Neural cell (in vitro differentiated cells): ENCODE results near the gene USP7. TPM values are rescaled to one million over a fixed set of nuclear protein-coding genes. Genes with fewer than 3 reads are reported as not detected.

ENCODE experiments used
- H2AFZ ChIP-seq: fragments of 200-600, 300-800 bp; sonication (generic), shearing (Covaris generic); 2 replicates; pipeline ENCODE4 v1.6.0; 2014; ENCODE audit warnings: low read depth, mild to moderate bottlenecking, antibody characterized with exemption, low read length, moderate library complexity
- H3F3A ChIP-seq: fragments of 200-600 bp; shearing (Covaris generic); 2 replicates; pipeline ENCODE4 v1.6.1; 2016; ENCODE audit warnings: mild to moderate bottlenecking, moderate library complexity, mixed read lengths, antibody characterized with exemption, low read length; ENCODE audit not compliant: insufficient read depth, poor library complexity, severe bottlenecking
- H3K27ac ChIP-seq: fragments of 200-600, 300-800 bp; sonication (generic), shearing (Covaris generic); 2 replicates; pipeline ENCODE4 v1.5.1; 2014; ENCODE audit warnings: mild to moderate bottlenecking, low read length, moderate library complexity
- H3K27me3 ChIP-seq: fragments of 300-800, 200-600 bp; sonication (generic), shearing (Covaris generic); 2 replicates; pipeline ENCODE4 v1.6.0; 2014; ENCODE audit warnings: mild to moderate bottlenecking, low read depth, low read length, moderate library complexity; ENCODE audit not compliant: insufficient read depth
- H3K36me3 ChIP-seq: fragments of 300-800, 200-600 bp; sonication (generic), shearing (Covaris generic); 2 replicates; pipeline ENCODE4 v1.5.1; 2014; ENCODE audit warnings: mild to moderate bottlenecking, antibody characterized with exemption, low read length, moderate library complexity; ENCODE audit not compliant: insufficient read depth
- H3K4me2 ChIP-seq: fragments of 300-800, 200-600 bp; sonication (generic), shearing (Covaris generic); 2 replicates; pipeline ENCODE4 v1.6.0; 2014; ENCODE audit warnings: mild to moderate bottlenecking, low read length
- H3K4me3 ChIP-seq: fragments of 300-800, 200-600 bp; sonication (generic), shearing (Covaris generic); 2 replicates; pipeline ENCODE4 v1.5.1; 2014; ENCODE audit warnings: mild to moderate bottlenecking, low read length, moderate library complexity
- H3K79me2 ChIP-seq: fragments of 200-600 bp; shearing (Covaris generic); replicated peaks from 2 replicates; pipeline ENCODE4 v1.6.0; 2014; ENCODE audit warnings: mild to moderate bottlenecking, low read length, moderate library complexity; ENCODE audit not compliant: insufficient read depth
- H3K9ac ChIP-seq: fragments of 300-800, 200-600 bp; sonication (generic), shearing (Covaris generic); 2 replicates; pipeline ENCODE4 v1.6.1; 2016; ENCODE audit warnings: mild to moderate bottlenecking, low read length, mixed read lengths
- H3K9me2 ChIP-seq: fragments of 200-600 bp; shearing (Covaris generic); 2 replicates; pipeline ENCODE4 v1.6.1; 2016; ENCODE audit warnings: mild to moderate bottlenecking, low read length, mixed read lengths; ENCODE audit not compliant: insufficient read depth
- H3K9me3 ChIP-seq: fragments of 200-600, 300-800 bp; sonication (generic), shearing (Covaris generic); 2 replicates; pipeline ENCODE4 v1.6.1; 2016; ENCODE audit warnings: mild to moderate bottlenecking, mixed run types, low read length, moderate library complexity, mixed read lengths
- H4K20me1 ChIP-seq: fragments of 200-600 bp; shearing (Covaris generic); 2 replicates; pipeline ENCODE4 v1.6.1; 2016; ENCODE audit warnings: mild to moderate bottlenecking, mixed run types; ENCODE audit not compliant: insufficient read depth
- CTCF ChIP-seq: fragments of 450-650 bp; IDR thresholded peaks from 2 replicates; pipeline ENCODE4 v1.5.1; 2014; ENCODE audit warnings: antibody characterized with exemption, mild to moderate bottlenecking, moderate library complexity; ENCODE audit not compliant: poor library complexity, severe bottlenecking
- EP300 ChIP-seq: fragments of 450-650 bp; conservative IDR thresholded peaks from 2 replicates; pipeline ENCODE4 v1.6.1; 2014; ENCODE audit warnings: antibody characterized with exemption, mild to moderate bottlenecking, moderate library complexity; ENCODE audit not compliant: poor library complexity, severe bottlenecking
- EZH2 ChIP-seq: fragments of 200-600, 300-800 bp; shearing (Covaris generic), sonication (generic); IDR thresholded peaks from 2 replicates; pipeline ENCODE4 v1.6.1; 2014; ENCODE audit warnings: antibody characterized with exemption, low read length, borderline replicate concordance, mild to moderate bottlenecking; ENCODE audit not compliant: insufficient read depth, poor library complexity, severe bottlenecking
- MXI1 ChIP-seq: fragments of 450-650 bp; conservative IDR thresholded peaks from 2 replicates; pipeline ENCODE4 v1.6.1; 2014; ENCODE audit warnings: antibody characterized with exemption, mild to moderate bottlenecking; ENCODE audit not compliant: poor library complexity, severe bottlenecking
- POLR2AphosphoS5 ChIP-seq: IDR thresholded peaks from 2 replicates; pipeline ENCODE4 v1.6.1; 2012
- RAD21 ChIP-seq: fragments of 450-650 bp; conservative IDR thresholded peaks from 2 replicates; pipeline ENCODE4 v1.6.1; 2014; ENCODE audit warnings: antibody characterized with exemption, mild to moderate bottlenecking, moderate library complexity
- SMC3 ChIP-seq: fragments of 450-650 bp; conservative IDR thresholded peaks from 2 replicates; pipeline ENCODE4 v1.6.1; 2014; ENCODE audit warnings: antibody characterized with exemption, mild to moderate bottlenecking, moderate library complexity; ENCODE audit not compliant: poor library complexity
- TAF1 ChIP-seq: IDR thresholded peaks from 2 replicates; pipeline ENCODE4 v1.6.1; 2012; ENCODE audit warnings: low read depth
- polyA plus RNA-seq: library from polyadenylated mRNA; depleted of rRNA; stranded (reverse); fragments of >200 nt; gene quantifications from 2 replicates; pipeline ENCODE4 v1.2.3, GENCODE V29; 2014
- TF ChIP-seq, protein P1 (sequence below): IDR thresholded peaks from 2 replicates; pipeline ENCODE4 v1.6.1; 2012; ENCODE audit warnings: borderline replicate concordance

USP7 gene
- polyA plus RNA-seq, 1 donor from 2014 or later: 52.5 TPM

DNA sequence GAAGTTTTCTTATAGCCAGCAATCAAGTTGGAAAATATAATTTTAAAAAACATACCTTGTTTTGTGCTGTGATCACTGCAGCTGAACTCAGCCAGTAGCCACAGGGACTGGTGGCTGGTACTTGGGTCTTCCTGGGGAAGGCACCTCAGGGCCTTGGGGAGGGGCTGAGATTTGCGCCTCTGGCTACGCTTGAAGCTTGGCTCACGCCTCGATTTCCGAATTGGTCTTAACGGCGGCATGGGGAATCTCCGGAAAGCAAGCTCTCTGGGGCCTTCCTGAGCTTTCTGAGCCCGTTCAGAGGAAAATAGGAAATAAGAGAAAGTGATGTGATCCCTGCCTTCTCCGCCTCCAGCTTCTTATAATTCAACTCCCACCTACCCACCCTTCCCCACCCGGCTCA is 11.3 kb upstream of the USP7 start:
- Histone ChIP-seq H3K4me3 (no peak overlapping the region), H3K27ac (no peak overlapping the region)
- TF ChIP-seq CTCF: no peak
- TF ChIP-seq TAF1: no peak
- TF ChIP-seq POLR2AphosphoS5: no peak
- TF ChIP-seq MXI1: no peak

DNA sequence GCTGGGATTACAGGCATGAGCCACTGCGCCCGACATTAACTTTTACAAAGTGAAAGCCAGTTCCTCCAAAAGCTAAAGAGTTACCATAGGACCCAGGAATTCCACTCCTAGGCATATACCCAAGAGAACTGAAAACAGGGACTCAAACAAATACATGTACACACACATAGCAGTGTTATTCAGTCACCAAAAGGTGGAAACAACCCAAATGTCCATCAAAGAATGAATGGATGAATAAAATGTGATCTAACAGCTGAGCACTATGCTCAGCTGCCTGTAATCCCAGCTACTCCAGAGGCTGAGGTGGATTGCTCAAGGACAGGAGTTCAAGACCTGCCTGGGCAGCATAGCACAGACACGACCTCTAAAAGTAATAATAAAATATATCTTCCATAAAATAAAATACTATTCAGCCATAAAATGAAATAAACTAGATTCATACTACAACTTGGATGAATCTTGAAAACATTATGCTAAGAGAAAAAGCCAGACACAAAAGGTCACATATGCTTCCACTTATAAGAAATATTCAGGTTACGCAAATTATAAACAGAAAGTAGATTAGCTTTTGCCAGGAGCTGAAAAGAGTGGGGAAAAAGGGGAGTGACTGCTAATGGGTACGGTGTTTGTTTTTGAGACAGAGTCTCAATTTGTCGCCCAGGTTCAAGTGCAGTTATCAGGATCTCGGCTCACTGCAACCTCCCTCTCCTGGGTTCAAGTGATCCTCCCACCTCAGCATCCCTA is 9.3 kb upstream of the USP7 start:
- TF ChIP-seq, protein P1, sequence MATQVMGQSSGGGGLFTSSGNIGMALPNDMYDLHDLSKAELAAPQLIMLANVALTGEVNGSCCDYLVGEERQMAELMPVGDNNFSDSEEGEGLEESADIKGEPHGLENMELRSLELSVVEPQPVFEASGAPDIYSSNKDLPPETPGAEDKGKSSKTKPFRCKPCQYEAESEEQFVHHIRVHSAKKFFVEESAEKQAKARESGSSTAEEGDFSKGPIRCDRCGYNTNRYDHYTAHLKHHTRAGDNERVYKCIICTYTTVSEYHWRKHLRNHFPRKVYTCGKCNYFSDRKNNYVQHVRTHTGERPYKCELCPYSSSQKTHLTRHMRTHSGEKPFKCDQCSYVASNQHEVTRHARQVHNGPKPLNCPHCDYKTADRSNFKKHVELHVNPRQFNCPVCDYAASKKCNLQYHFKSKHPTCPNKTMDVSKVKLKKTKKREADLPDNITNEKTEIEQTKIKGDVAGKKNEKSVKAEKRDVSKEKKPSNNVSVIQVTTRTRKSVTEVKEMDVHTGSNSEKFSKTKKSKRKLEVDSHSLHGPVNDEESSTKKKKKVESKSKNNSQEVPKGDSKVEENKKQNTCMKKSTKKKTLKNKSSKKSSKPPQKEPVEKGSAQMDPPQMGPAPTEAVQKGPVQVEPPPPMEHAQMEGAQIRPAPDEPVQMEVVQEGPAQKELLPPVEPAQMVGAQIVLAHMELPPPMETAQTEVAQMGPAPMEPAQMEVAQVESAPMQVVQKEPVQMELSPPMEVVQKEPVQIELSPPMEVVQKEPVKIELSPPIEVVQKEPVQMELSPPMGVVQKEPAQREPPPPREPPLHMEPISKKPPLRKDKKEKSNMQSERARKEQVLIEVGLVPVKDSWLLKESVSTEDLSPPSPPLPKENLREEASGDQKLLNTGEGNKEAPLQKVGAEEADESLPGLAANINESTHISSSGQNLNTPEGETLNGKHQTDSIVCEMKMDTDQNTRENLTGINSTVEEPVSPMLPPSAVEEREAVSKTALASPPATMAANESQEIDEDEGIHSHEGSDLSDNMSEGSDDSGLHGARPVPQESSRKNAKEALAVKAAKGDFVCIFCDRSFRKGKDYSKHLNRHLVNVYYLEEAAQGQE: no peak
- TF ChIP-seq SMC3 (no peak), EP300 (no peak), TAF1 (no peak), CTCF (no peak), MXI1 (no peak), POLR2AphosphoS5 (no peak), RAD21 (no peak), EZH2 (no peak)
- H2AFZ ChIP-seq: no peak overlapping the region
- no peaks in the 10 kb centered on the region for H3K27me3 ChIP-seq
- no peaks in the 10 kb centered on the region for H3K9me2 ChIP-seq
- H3K79me2 ChIP-seq: no peaks in the 10 kb centered on the region
- no peak overlapping the region for H3K4me3 ChIP-seq
- no peaks in the 10 kb centered on the region for H3K9me3 ChIP-seq
- no peak overlapping the region for H3K9ac ChIP-seq
- H3K27ac ChIP-seq: no peak overlapping the region
- H3K36me3 ChIP-seq: no peaks in the 10 kb centered on the region
- H4K20me1 ChIP-seq: no peaks in the 10 kb centered on the region
- no peaks in the 10 kb centered on the region for H3F3A ChIP-seq
- H3K4me2 ChIP-seq: no peak overlapping the region

More for the DNA sequence above, 11.3 kb upstream of the USP7 start:
- H3F3A ChIP-seq: no peaks in the 10 kb centered on the region
- H3K27me3 ChIP-seq: no peaks in the 10 kb centered on the region
- H3K4me2 ChIP-seq: no peak overlapping the region
- H3K9me2 ChIP-seq: no peaks in the 10 kb centered on the region
- no peaks in the 10 kb centered on the region for H4K20me1 ChIP-seq
- no peak overlapping the region for H3K9ac ChIP-seq
- H2AFZ ChIP-seq: no peak overlapping the region
- no peaks in the 10 kb centered on the region for H3K9me3 ChIP-seq
- H3K36me3 ChIP-seq: no peaks in the 10 kb centered on the region
- H3K79me2 ChIP-seq: no peaks in the 10 kb centered on the region
